NCI-H128 (cell line): Measurements from ENCODE around the gene CARS1.

Experiments used
- DNase-seq: peaks from one replicate; lab custom pipeline; 2025; ENCODE audit not compliant: unreplicated experiment; lab: John Stamatoyannopoulos, UW

CARS1 gene

GRCh38 chr11:2994336-2994730 lies 62.9 kb downstream of the CARS1 start:
- no peak for DNase-seq

GRCh38 chr11:2992997-2993325 lies 64.3 kb downstream of the CARS1 start:
- DNase-seq, result no peak

- DNase-seq, result peak; percentile 95
These were observed 64.8 kb downstream of the CARS1 start, which contains the start of gene NAP1L4 for GRCh38 chr11:2992234-2992996. NAP1L4 (minus strand) TSS chr11:2992329; CDS start chr11:2979220, 13,109 bp downstream.

GRCh38 chr11:2991452-2992233 lies 65.6 kb downstream of the CARS1 start:
- no peak for DNase-seq

GRCh38 chr11:2990617-2991451 lies 66.4 kb downstream of the CARS1 start:
- no peak for DNase-seq

GRCh38 chr11:2989551-2989950 lies 67.7 kb downstream of the CARS1 start:
- no peak for DNase-seq

- no peak for DNase-seq
These were observed 68.2 kb downstream of the CARS1 start for GRCh38 chr11:2989006-2989405.

GRCh38 chr11:2987881-2988861 lies 69.1 kb downstream of the CARS1 start:
- no peak for DNase-seq

- no peak for DNase-seq
These were observed 73.3 kb downstream of the CARS1 start for GRCh38 chr11:2983908-2984307.

GRCh38 chr11:2982214-2982613 lies 75.0 kb downstream of the CARS1 start:
- DNase-seq, result no peak

- no peak for DNase-seq
These were observed 76.1 kb downstream of the CARS1 start for GRCh38 chr11:2981130-2981529.

- DNase-seq, result no peak
These were observed 76.9 kb downstream of the CARS1 start for GRCh38 chr11:2980168-2980840.

GRCh38 chr11:2977113-2977512 lies 80.1 kb downstream of the CARS1 start:
- no peak for DNase-seq

- DNase-seq, result no peak
These were observed 80.7 kb downstream of the CARS1 start for GRCh38 chr11:2976294-2977063.

- DNase-seq, result no peak
These were observed 81.6 kb downstream of the CARS1 start for GRCh38 chr11:2975594-2975993.

- DNase-seq, result no peak
These were observed 83.0 kb downstream of the CARS1 start for GRCh38 chr11:2974272-2974671.

GRCh38 chr11:2968341-2968900 lies 88.8 kb downstream of the CARS1 start:
- no peak for DNase-seq

- DNase-seq, result no peak
These were observed 92.4 kb downstream of the CARS1 start for GRCh38 chr11:2964782-2965181.

- no peak for DNase-seq
These were observed 93.5 kb downstream of the CARS1 start for GRCh38 chr11:2963761-2964160.
